SU-DHL-6 (cell line): ENCODE measurements around the gene SFSWAP.

Experiments used
- H2AFZ ChIP-seq: fragments of 200-600 bp; sonication (generic); 2 replicates; pipeline ENCODE4 v1.6.1; 2014; ENCODE audit warnings: low read depth, mild to moderate bottlenecking, moderate library complexity, mixed read lengths, antibody characterized with exemption, low read length; ENCODE audit not compliant: severe bottlenecking
- H3F3A ChIP-seq: fragments of 200-600 bp; shearing (Covaris generic); 2 replicates; pipeline ENCODE4 v1.6.0; 2016; ENCODE audit warnings: antibody characterized with exemption, mild to moderate bottlenecking; ENCODE audit not compliant: insufficient read depth
- H3K27ac ChIP-seq: fragments of 200-600 bp; sonication (generic); 2 replicates; pipeline ENCODE4 v1.5.1; 2016; ENCODE audit warnings: low read depth, mild to moderate bottlenecking, low read length, moderate library complexity, mixed read lengths
- H3K27me3 ChIP-seq: fragments of 200-600 bp; sonication (generic), shearing (Covaris generic); 2 replicates; pipeline ENCODE4 v1.6.0; 2014; ENCODE audit warnings: mild to moderate bottlenecking, low read length
- H3K36me3 ChIP-seq: fragments of 200-600 bp; sonication (generic); 2 replicates; pipeline ENCODE4 v1.6.1; 2014; ENCODE audit warnings: mild to moderate bottlenecking, low read length, mixed read lengths
- H3K4me2 ChIP-seq: fragments of 300-600, 200-600 bp; shearing (Covaris generic), sonication (generic); 2 replicates; pipeline ENCODE4 v1.6.0; 2014; ENCODE audit warnings: low read length, low read depth, mild to moderate bottlenecking; ENCODE audit not compliant: poor library complexity, severe bottlenecking
- H3K4me3 ChIP-seq: fragments of 200-600 bp; sonication (generic); 2 replicates; pipeline ENCODE4 v1.5.1; 2014; ENCODE audit warnings: antibody characterized with exemption, low read length, mild to moderate bottlenecking, mixed read lengths; ENCODE audit not compliant: insufficient read depth, poor library complexity, severe bottlenecking
- H3K79me2 ChIP-seq: fragments of 200-600 bp; sonication (generic); 2 replicates; pipeline ENCODE4 v1.6.1; 2014; ENCODE audit warnings: mild to moderate bottlenecking, low read length, moderate library complexity; ENCODE audit not compliant: insufficient read depth
- H3K9ac ChIP-seq: fragments of 200-600 bp; sonication (generic); 2 replicates; pipeline ENCODE4 v1.7.0; 2014; ENCODE audit warnings: mild to moderate bottlenecking, low read length
- H3K9me2 ChIP-seq: fragments of 200-600 bp; sonication (generic); replicated peaks from 2 replicates; pipeline ENCODE4 v1.6.1; 2014; ENCODE audit warnings: low read length; ENCODE audit not compliant: insufficient read depth
- H3K9me3 ChIP-seq: fragments of 200-600 bp; sonication (generic); 2 replicates; pipeline ENCODE4 v1.6.1; 2014; ENCODE audit warnings: low read length, mixed read lengths; ENCODE audit not compliant: insufficient read depth
- H4K20me1 ChIP-seq: fragments of 200-600 bp; sonication (generic); 2 replicates; pipeline ENCODE4 v1.6.1; 2014; ENCODE audit warnings: low read depth, mild to moderate bottlenecking, antibody characterized with exemption, low read length, moderate library complexity, mixed read lengths
- CTCF ChIP-seq: fragments of 200-600 bp; sonication (generic); IDR thresholded peaks from one replicate; pipeline ENCODE4 v1.5.1; 2017; ENCODE audit warnings: antibody characterized with exemption, mild to moderate bottlenecking, low read length, moderate library complexity; ENCODE audit not compliant: insufficient read depth, poor library complexity, severe bottlenecking
- EZH2phosphoT487 ChIP-seq: fragments of 200-600 bp; sonication (generic), shearing (Covaris generic); conservative IDR thresholded peaks from 2 replicates; pipeline ENCODE4 v1.6.1; 2018; ENCODE audit warnings: mild to moderate bottlenecking, antibody characterized with exemption, low read length, moderate library complexity, mixed read lengths

The SFSWAP gene

GRCh38 chr12:131801254-131801866 lies 90.5 kb downstream of the SFSWAP start:
- Histone ChIP-seq H3F3A (no peaks in the 10 kb centered on the region), H4K20me1 (no peaks in the 10 kb centered on the region), H3K27me3 (no peaks in the 10 kb centered on the region), H3K4me3 (no peak overlapping the region), H3K36me3 (no peaks in the 10 kb centered on the region), H3K9me3 (no peaks in the 10 kb centered on the region), H3K79me2 (no peaks in the 10 kb centered on the region), H3K27ac (no peak overlapping the region), H3K4me2 (no peak overlapping the region), H2AFZ (no peak overlapping the region), H3K9me2 (no peaks in the 10 kb centered on the region), H3K9ac (no peak overlapping the region)
- TF ChIP-seq CTCF (no peak), EZH2phosphoT487 (no peak)

- Histone ChIP-seq H3F3A (no peaks in the 10 kb centered on the region), H3K27me3 (no peaks in the 10 kb centered on the region), H3K9me3 (no peaks in the 10 kb centered on the region), H4K20me1 (no peaks in the 10 kb centered on the region), H3K36me3 (no peaks in the 10 kb centered on the region), H3K4me3 (no peak overlapping the region), H3K79me2 (no peaks in the 10 kb centered on the region), H2AFZ (no peak overlapping the region), H3K4me2 (no peak overlapping the region), H3K9ac (no peak overlapping the region), H3K9me2 (no peaks in the 10 kb centered on the region), H3K27ac (no peak overlapping the region)
- TF ChIP-seq CTCF: no peak
- no peak for TF ChIP-seq EZH2phosphoT487
Observed at GRCh38 chr12:131803961-131804521, 93.2 kb downstream of the SFSWAP start.

GRCh38 chr12:131805421-131805820 lies 94.5 kb downstream of the SFSWAP start:
- H3K27ac ChIP-seq: no peak overlapping the region
- H3K4me2 ChIP-seq: no peak overlapping the region
- no peaks in the 10 kb centered on the region for H3K27me3 ChIP-seq
- TF ChIP-seq CTCF (no peak), EZH2phosphoT487 (no peak)
- no peaks in the 10 kb centered on the region for H3K79me2 ChIP-seq
- no peak overlapping the region for H3K4me3 ChIP-seq
- H3K36me3 ChIP-seq: no peaks in the 10 kb centered on the region
- no peaks in the 10 kb centered on the region for H3K9me3 ChIP-seq
- no peaks in the 10 kb centered on the region for H3F3A ChIP-seq
- no peak overlapping the region for H3K9ac ChIP-seq
- H2AFZ ChIP-seq: no peak overlapping the region
- no peaks in the 10 kb centered on the region for H4K20me1 ChIP-seq
- no peaks in the 10 kb centered on the region for H3K9me2 ChIP-seq
